ENCODE measurements around the gene PRRG4.
A peak's percentile ranks its signal among the peaks of the same experiment; 100 is the strongest.
"Not testable (repeated sequence)": the region's sequence is repeated elsewhere in the genome, so short reads cannot be mapped to it uniquely, and the experiment has no call there.

Gene PRRG4

DNA sequence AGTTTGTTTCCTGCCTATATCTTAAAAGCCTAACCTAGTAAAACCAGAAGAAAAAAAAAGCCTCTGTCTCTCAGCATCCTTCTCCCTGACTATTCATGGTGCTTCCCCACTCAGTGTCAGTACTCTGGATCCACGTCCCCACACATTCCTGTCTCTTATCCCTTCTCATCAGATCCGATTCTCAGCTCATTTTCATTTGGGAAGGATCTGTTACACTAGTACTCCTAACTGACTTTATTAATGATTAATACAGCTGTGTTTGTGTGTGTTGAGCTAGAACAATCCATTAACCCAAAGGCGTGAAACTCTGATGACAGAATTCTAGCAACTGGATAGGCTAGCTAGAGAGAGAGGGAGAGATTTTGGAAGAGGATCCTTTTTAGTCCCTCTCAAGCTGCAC, 1.5 kb downstream of the PRRG4 start:
- no peak for DNase-seq

GRCh38 chr11:32833921-32834320, 4.2 kb downstream of the PRRG4 start:
- DNase-seq: no peak

DNA sequence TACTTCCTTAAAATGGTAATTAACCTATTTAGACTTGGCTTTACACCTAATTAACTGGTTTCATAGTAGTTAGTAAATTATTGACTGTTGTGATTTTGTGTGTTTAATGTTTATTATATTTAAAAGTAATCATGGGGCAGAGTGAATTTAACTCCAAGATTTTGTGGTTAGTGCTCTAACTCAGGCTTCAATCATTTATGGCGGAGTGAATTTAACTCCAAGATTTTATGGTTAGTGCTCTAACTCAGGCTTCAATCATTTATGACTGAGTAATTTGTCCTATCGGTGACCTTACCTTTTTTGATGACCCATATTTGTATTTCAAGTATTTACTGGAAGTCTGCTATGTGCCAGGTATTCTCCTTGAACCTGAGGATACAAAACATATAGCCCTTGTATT, 7.2 kb downstream of the PRRG4 start:
- no peak for DNase-seq

- no peak for DNase-seq
Observed at GRCh38 chr11:32838505-32839274, 9.0 kb downstream of the PRRG4 start.

DNA sequence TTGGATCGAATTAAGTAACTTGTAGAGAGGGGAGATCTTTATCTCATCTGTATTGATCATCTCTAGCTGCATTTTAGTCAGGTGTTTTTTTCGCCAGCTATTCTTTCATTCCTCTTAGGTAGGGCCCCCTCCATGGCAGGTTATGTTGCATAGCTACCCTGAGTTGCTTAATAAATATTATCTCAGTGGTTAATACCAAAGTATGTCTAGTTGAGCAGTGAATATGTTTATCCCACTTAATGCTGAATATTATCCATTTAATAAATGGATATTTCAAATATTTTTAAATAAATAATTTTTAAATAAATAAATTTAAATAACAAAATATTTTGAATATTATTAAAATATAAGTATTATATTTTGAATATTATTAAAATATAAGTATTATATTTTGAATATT, 9.6 kb downstream of the PRRG4 start:
- DNase-seq: no peak

DNA sequence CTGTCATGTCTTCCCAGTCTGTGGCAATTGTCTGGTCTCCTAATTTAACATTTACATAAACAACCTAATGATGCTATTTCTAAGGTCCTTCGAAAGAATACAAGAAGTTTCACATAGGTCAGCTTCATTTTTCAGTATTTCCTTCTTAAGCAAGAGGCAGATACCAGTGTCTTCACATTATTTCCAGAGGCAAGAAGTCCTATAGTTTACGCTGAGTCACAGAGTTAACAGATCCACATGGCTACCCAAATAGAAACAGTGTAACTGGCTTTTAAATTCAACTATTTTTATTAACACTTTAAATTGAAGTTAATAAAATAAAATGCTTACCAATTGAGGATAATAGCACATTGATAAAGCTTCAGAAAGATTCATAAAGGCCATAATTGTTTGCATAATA, 10.9 kb downstream of the PRRG4 start:
- no peak for DNase-seq

- no peak for DNase-seq
Observed at GRCh38 chr11:32843544-32843943, 13.8 kb downstream of the PRRG4 start.

DNA sequence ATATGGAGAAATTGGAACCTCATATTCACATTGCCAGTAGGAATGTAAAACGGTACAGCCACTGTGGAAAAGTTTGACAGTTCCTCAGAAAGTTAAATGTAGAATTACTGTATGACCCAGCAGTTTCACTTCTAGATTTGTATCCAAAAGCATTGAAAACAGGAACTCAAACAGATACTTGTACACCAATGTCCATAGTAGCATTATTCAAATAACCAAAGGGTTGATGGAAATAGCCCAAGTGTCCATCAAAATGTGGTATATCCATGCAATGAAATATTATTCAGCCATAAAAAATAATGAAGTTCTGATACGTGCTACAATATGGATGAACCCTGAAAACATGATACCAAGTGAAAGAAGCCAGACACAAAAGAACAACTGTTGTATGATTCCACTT, 17.8 kb downstream of the PRRG4 start:
- peak; percentile 32 for DNase-seq

GRCh38 chr11:32849761-32850160, 20.0 kb downstream of the PRRG4 start:
- no peak for DNase-seq

DNA sequence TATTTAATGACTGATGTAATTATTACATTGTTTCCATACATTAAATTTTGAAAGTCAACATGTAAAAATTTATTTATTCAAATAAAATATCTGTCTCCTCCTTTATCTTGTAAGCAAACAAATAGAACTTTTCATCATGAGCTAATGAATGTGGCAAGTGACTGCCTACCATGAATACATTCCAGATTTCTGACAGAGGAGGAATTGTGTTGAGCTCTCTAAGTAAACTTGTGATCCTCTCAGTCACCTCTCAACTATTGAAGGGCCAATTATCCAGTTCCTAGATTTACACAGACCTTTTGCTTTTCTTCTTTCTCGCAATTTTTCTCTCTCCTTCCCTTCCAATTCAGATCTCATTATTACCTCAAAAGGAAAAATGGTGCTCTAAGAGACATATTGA, 21.5 kb downstream of the PRRG4 start:
- no peak for DNase-seq

GRCh38 chr11:32852207-32852606, 22.5 kb downstream of the PRRG4 start:
- DNase-seq: peak; percentile 25

GRCh38 chr11:32855601-32856000, 25.9 kb downstream of the PRRG4 start:
- no peak for DNase-seq

DNA sequence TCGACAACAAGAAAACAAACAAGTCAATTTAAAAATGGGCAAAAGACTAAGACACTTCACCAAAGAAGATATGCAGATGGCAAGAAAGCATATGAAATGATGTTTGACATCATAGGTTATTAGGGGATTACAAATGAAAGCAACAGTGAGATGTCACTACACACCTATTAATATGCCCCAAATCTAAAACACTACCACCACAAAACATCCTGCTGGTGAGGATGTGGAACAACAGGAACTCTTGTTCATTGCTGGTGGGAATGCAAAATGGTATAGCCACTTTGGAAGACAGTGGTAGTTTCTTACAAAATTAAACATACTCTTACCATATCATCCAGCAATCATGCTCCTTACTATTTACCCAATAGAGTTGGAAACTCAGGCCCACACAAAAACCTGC, 29.0 kb downstream of the PRRG4 start:
- DNase-seq: no peak

DNA sequence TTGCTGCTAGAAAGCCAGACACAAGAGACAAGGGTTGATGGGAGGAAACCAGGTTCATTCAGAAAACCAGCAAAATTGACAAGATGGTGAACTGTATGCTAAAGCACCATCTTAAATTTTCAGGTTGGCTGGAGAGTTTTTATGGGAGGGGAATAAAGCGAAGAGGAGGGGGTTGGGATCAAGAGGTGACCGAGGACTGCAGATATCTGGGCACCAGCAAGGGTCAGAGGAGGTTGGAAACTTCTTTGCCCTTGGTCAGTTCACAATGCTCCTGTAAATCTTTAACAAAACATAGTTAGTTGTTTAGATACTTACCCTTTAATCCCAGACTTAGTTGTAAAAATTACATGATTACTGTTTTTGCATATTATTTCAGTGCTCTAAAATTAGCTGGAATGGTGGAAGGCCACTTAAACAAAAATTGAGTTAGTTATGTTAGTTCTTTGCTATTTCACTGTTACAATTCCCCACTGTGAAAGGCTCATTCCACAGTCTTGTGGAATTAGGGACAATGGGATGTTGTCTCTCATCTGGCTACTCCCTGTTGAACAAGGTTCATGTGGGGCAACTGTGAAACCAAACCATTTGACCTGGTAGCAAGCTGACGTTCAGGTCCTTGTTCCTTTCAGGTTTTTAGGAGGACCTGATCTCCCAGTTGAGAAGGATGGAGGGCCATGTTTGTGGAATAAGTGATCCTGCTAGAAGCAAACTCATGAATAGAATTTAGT, 32.3 kb downstream of the PRRG4 start:
- DNase-seq: no peak

DNA sequence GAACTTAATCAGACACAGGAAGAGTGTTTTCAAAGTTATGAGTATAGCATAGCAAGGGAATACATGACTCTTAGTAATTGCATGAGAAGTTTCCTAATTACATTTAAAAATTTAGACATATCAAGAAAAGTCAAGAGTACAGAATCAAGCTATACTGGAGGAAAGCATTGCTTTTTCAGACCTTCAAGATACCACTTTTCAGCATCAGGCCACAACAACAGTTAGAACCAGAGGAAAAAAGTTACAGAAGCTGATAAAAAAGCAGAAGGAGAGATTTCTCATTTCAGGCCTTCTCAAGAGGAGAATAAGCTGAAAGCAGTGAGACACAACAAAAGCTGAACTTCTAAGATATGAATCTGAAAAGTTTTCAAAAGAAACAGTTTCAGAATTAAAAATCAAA, 34.8 kb downstream of the PRRG4 start:
- no peak for DNase-seq

DNA sequence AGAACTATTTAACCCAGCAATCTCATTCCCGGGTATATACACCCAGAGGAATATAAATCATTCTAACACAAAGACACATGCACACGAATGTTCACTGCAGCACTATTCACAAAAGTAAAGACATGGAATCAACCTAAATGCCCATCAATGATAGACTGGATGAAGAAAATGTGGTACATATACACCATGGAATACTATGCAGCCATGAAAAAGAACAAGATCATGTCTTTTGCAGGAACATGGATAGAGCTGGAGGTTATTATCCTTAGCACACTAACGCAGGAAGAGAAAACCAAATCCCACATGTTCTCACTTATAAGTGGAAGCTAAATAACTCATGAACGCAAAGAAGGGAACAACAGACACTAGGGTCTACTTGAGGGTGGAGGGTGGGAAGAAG, 39.0 kb downstream of the PRRG4 start:
- not testable (repeated sequence) for DNase-seq

DNA sequence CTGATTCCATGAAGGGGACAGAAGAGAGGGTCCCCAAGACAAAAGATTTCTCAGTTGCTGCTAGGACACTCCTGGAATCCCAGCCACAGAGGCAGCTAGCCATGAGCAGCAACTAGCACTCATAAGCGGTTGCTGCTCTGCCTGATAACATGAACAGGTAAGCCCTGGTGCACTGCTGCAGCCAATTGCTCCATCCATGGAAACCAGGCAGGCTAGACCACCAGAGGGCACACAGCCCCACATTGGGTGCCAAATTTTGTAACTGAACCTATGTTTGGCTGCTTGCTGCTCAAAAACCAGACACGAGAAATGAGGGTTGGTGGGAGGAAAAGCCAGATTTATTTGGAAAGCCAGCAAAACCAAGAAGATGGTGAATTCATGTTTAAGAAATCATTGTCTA, 40.9 kb downstream of the PRRG4 start:
- no peak for DNase-seq

DNA sequence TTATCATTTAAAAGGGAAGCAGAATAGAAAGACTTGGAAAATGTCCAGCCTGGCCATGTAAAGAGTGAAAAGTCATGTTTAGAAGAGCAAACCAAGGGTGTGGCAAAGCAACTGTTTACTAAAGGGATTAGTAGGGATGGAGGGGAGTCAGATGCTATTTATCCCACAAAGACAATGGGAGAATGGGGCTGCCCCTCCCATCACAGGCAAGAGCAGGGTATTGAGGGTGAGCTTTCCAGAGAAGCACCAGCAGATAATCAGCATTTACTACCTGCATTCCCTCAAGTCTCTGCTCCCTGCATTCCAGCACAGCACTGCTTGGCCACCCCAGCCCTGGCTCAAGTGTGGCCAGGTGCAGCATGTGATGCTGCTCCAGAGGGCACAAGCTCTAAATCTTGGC, 44.4 kb downstream of the PRRG4 start:
- no peak for DNase-seq

DNA sequence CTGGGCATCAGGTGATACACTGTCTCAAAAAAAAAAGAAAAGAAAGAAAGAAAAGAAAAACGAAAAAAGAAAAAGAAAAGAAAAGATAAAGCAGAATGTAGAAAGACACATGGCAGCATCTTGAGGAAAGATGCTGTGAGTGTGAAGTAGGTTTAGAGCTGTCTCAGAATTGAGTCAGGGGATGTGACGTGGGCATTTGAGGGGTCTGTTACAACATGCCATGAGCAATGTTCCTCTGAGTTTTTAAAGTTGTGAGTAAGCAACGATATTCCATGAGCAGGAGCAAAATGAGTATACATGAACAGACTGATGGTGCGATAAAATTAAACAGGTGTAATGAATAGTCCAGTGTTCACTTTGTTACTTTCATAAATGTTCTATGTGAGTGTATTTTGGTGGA, 51.6 kb downstream of the PRRG4 start:
- DNase-seq: no peak

DNA sequence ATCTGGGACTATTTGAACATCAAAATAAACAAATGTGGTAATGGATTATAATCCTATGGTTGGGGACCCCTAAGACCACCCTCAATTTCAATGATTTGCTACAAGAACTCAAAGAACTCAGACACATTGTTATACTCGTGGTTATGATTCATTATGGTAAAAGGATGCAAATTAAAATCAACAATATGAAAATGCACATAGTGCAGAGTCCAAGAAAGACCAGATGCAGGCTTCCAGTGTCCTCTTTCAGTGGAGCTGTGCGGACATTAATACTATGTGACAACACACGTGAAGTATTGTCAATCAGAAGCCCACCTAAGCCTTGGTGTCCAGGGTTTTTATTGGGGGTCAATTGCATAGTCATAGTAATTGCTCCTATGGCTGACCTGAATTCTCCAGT, 53.7 kb downstream of the PRRG4 start:
- DNase-seq: no peak

GRCh38 chr11:32884023-32884422, 54.3 kb downstream of the PRRG4 start:
- DNase-seq: no peak

- DNase-seq: no peak
Observed at GRCh38 chr11:32884770-32885384, 55.1 kb downstream of the PRRG4 start.

GRCh38 chr11:32885556-32885955, 55.8 kb downstream of the PRRG4 start:
- DNase-seq: no peak

GRCh38 chr11:32886180-32886579, 56.5 kb downstream of the PRRG4 start:
- no peak for DNase-seq
